ENCODE measurements around the gene POFUT2. TPM values are rescaled to one million over a fixed set of nuclear protein-coding genes. Genes with fewer than 3 reads are reported as not detected.

The POFUT2 gene
- polyA plus RNA-seq, 1 donor from 2014 or later, result 5.9 TPM

GRCh38 chr21:45255381-45256020, 32.2 kb downstream of the POFUT2 start:
- no peak overlapping the region for H3K27ac Mint-ChIP-seq
- no peak overlapping the region for H3K4me3 Mint-ChIP-seq
- H3K4me1 Mint-ChIP-seq, result peaks cover 0 to 12% (median 5%) of the 10 kb centered on the region in 3 donors
- H3K27me3 Mint-ChIP-seq, result peaks cover 9% of the 10 kb centered on the region
- H3K36me3 Mint-ChIP-seq, result no peaks in the 10 kb centered on the region
- H3K9me3 Mint-ChIP-seq, result no peaks in the 10 kb centered on the region

GRCh38 chr21:45254460-45254930, 33.2 kb downstream of the POFUT2 start:
- H3K27ac Mint-ChIP-seq, result no peak overlapping the region
- H3K36me3 Mint-ChIP-seq, result no peaks in the 10 kb centered on the region
- H3K4me1 Mint-ChIP-seq, result peaks cover 0 to 12% (median 5%) of the 10 kb centered on the region in 3 donors
- H3K9me3 Mint-ChIP-seq, result no peaks in the 10 kb centered on the region
- peaks cover 9% of the 10 kb centered on the region for H3K27me3 Mint-ChIP-seq
- H3K4me3 Mint-ChIP-seq, result no peak overlapping the region

GRCh38 chr21:45253633-45254459, 33.8 kb downstream of the POFUT2 start:
- peaks cover 0 to 14% (median 5%) of the 10 kb centered on the region in 3 donors for H3K4me1 Mint-ChIP-seq
- H3K27ac Mint-ChIP-seq, result no peak overlapping the region
- peak overlapping the region in 1 of 4 donors; percentile 22 for H3K4me3 Mint-ChIP-seq
- no peaks in the 10 kb centered on the region for H3K36me3 Mint-ChIP-seq
- H3K9me3 Mint-ChIP-seq, result no peaks in the 10 kb centered on the region
- H3K27me3 Mint-ChIP-seq, result peaks cover 9% of the 10 kb centered on the region

- H3K36me3 Mint-ChIP-seq, result no peaks in the 10 kb centered on the region
- no peaks in the 10 kb centered on the region for H3K9me3 Mint-ChIP-seq
- H3K27me3 Mint-ChIP-seq, result peaks cover 9% of the 10 kb centered on the region
- no peak overlapping the region for H3K27ac Mint-ChIP-seq
- peaks cover 0 to 14% (median 5%) of the 10 kb centered on the region in 3 donors for H3K4me1 Mint-ChIP-seq
- peak overlapping the region in 1 of 4 donors; percentile 22 for H3K4me3 Mint-ChIP-seq
Observed at GRCh38 chr21:45253180-45253579, 34.5 kb downstream of the POFUT2 start.

- Mint-ChIP-seq H3K27me3 (peaks cover 9% of the 10 kb centered on the region), H3K4me3 (no peak overlapping the region), H3K9me3 (no peaks in the 10 kb centered on the region), H3K36me3 (no peaks in the 10 kb centered on the region), H3K27ac (no peak overlapping the region), H3K4me1 (peaks cover 0 to 14% (median 5%) of the 10 kb centered on the region in 3 donors)
Observed at GRCh38 chr21:45252448-45252925, 35.2 kb downstream of the POFUT2 start.

GRCh38 chr21:45251635-45252447, 35.9 kb downstream of the POFUT2 start:
- Mint-ChIP-seq H3K9me3 (no peaks in the 10 kb centered on the region), H3K27ac (no peak overlapping the region), H3K4me1 (peaks cover 0 to 14% (median 5%) of the 10 kb centered on the region in 3 donors), H3K27me3 (peaks cover 9% of the 10 kb centered on the region), H3K4me3 (no peak overlapping the region), H3K36me3 (no peaks in the 10 kb centered on the region)

GRCh38 chr21:45250914-45251634, 36.6 kb downstream of the POFUT2 start:
- peaks cover 9% of the 10 kb centered on the region for H3K27me3 Mint-ChIP-seq
- no peak overlapping the region for H3K4me3 Mint-ChIP-seq
- H3K27ac Mint-ChIP-seq, result no peak overlapping the region
- H3K4me1 Mint-ChIP-seq, result peaks cover 0 to 13% (median 5%) of the 10 kb centered on the region in 3 donors
- no peaks in the 10 kb centered on the region for H3K9me3 Mint-ChIP-seq
- H3K36me3 Mint-ChIP-seq, result no peaks in the 10 kb centered on the region

GRCh38 chr21:45250272-45250671, 37.4 kb downstream of the POFUT2 start:
- H3K4me3 Mint-ChIP-seq, result no peak overlapping the region
- no peaks in the 10 kb centered on the region for H3K9me3 Mint-ChIP-seq
- peaks cover 0 to 9% (median 5%) of the 10 kb centered on the region in 3 donors for H3K4me1 Mint-ChIP-seq
- H3K27me3 Mint-ChIP-seq, result peaks cover 9% of the 10 kb centered on the region
- no peak overlapping the region for H3K27ac Mint-ChIP-seq
- H3K36me3 Mint-ChIP-seq, result no peaks in the 10 kb centered on the region

GRCh38 chr21:45249626-45250025, 38.1 kb downstream of the POFUT2 start:
- H3K4me3 Mint-ChIP-seq, result no peak overlapping the region
- no peak overlapping the region for H3K27ac Mint-ChIP-seq
- H3K36me3 Mint-ChIP-seq, result no peaks in the 10 kb centered on the region
- H3K4me1 Mint-ChIP-seq, result peaks cover 0 to 5% (median 0%) of the 10 kb centered on the region in 3 donors
- peaks cover 5% of the 10 kb centered on the region for H3K27me3 Mint-ChIP-seq
- H3K9me3 Mint-ChIP-seq, result no peaks in the 10 kb centered on the region

GRCh38 chr21:45248893-45249381, 38.8 kb downstream of the POFUT2 start:
- peaks cover 0 to 6% (median 0%) of the 10 kb centered on the region in 3 donors for H3K9me3 Mint-ChIP-seq
- H3K36me3 Mint-ChIP-seq, result no peaks in the 10 kb centered on the region
- no peak overlapping the region for H3K27ac Mint-ChIP-seq
- no peak overlapping the region for H3K4me3 Mint-ChIP-seq
- H3K4me1 Mint-ChIP-seq, result peaks cover 0 to 2% (median 0%) of the 10 kb centered on the region in 3 donors
- peaks cover 6% of the 10 kb centered on the region for H3K27me3 Mint-ChIP-seq

GRCh38 chr21:45248301-45248892, 39.3 kb downstream of the POFUT2 start:
- H3K4me3 Mint-ChIP-seq, result no peak overlapping the region
- peaks cover 6% of the 10 kb centered on the region for H3K27me3 Mint-ChIP-seq
- peaks cover 0 to 2% (median 0%) of the 10 kb centered on the region in 3 donors for H3K4me1 Mint-ChIP-seq
- H3K36me3 Mint-ChIP-seq, result no peaks in the 10 kb centered on the region
- peaks cover 0 to 12% (median 0%) of the 10 kb centered on the region in 3 donors for H3K9me3 Mint-ChIP-seq
- H3K27ac Mint-ChIP-seq, result no peak overlapping the region

- Mint-ChIP-seq H3K27ac (no peak overlapping the region), H3K4me3 (no peak overlapping the region), H3K36me3 (no peaks in the 10 kb centered on the region), H3K27me3 (peaks cover 4% of the 10 kb centered on the region), H3K4me1 (peaks cover 0 to 2% (median 0%) of the 10 kb centered on the region in 3 donors), H3K9me3 (peaks cover 0 to 21% (median 4%) of the 10 kb centered on the region in 3 donors)
Observed at GRCh38 chr21:45246386-45247320, 41.0 kb downstream of the POFUT2 start.
